GM12872 (cell line): Measurements from ENCODE around the gene MDM1.

ENCODE experiments used
- TF ChIP-seq, protein P1 (sequence below): IDR thresholded peaks from 3 replicates; pipeline ENCODE4 v1.5.1; 2011; ENCODE audit warnings: low read depth, mild to moderate bottlenecking, low read length, moderate library complexity; ENCODE audit not compliant: insufficient read depth

Gene MDM1

DNA sequence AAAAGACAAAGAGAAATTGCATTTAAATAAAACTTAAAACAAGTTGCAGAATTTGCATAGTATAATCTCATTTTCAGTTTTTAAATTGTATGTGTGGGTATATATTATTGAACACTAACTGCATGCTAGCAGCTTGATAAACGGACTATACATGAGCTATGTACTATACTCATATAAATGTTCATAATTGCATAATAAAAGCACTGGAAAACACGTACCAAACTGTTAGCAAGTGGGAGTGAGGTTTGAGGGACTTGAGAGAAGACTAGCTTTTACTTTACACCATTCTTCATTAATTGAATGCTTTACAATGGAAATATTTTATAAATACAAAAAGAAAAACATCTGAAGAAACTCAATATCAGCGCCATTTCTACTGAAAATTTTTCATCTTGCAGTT lies 32.2 kb upstream of the MDM1 start:
- TF ChIP-seq, protein P1, sequence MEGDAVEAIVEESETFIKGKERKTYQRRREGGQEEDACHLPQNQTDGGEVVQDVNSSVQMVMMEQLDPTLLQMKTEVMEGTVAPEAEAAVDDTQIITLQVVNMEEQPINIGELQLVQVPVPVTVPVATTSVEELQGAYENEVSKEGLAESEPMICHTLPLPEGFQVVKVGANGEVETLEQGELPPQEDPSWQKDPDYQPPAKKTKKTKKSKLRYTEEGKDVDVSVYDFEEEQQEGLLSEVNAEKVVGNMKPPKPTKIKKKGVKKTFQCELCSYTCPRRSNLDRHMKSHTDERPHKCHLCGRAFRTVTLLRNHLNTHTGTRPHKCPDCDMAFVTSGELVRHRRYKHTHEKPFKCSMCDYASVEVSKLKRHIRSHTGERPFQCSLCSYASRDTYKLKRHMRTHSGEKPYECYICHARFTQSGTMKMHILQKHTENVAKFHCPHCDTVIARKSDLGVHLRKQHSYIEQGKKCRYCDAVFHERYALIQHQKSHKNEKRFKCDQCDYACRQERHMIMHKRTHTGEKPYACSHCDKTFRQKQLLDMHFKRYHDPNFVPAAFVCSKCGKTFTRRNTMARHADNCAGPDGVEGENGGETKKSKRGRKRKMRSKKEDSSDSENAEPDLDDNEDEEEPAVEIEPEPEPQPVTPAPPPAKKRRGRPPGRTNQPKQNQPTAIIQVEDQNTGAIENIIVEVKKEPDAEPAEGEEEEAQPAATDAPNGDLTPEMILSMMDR: no peak

DNA sequence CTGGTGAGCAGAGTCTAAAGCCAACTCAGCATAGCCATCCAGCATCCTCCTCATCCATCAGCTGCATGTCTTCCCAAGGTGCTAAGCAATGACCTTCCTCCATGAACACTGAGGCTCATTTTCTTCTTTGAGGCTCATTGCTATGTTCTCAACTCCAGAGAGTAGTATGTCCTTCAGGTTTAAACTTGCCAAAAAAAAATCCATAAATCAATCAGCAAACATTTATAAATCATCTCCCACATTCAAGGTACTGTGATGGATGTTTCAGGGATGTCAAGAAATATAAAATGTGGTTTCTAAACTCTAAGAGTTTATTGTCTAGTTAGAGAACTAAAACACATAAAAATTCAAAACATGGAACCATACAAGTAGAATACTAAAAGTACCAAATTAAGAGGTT lies 29.8 kb upstream of the MDM1 start:
- TF ChIP-seq, protein P1: no peak

DNA sequence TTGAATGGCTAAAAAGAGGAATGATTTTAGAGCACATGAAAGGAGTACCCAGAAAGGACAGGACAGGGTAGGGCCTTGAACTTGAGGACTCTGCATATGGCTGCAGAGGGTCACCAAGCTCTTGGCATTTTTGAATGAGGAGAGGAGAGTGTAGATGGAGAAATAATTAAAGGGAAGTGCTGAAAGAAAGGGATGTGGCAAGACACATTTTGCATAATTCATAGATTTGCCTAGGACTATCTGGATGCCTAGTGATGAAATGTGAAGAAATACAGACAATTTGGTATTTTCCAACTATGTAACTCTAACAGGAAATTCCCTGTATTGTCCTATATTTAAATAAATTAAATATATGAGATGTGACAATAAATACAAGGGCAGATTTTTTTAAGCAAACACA lies 27.5 kb upstream of the MDM1 start:
- TF ChIP-seq, protein P1: no peak

DNA sequence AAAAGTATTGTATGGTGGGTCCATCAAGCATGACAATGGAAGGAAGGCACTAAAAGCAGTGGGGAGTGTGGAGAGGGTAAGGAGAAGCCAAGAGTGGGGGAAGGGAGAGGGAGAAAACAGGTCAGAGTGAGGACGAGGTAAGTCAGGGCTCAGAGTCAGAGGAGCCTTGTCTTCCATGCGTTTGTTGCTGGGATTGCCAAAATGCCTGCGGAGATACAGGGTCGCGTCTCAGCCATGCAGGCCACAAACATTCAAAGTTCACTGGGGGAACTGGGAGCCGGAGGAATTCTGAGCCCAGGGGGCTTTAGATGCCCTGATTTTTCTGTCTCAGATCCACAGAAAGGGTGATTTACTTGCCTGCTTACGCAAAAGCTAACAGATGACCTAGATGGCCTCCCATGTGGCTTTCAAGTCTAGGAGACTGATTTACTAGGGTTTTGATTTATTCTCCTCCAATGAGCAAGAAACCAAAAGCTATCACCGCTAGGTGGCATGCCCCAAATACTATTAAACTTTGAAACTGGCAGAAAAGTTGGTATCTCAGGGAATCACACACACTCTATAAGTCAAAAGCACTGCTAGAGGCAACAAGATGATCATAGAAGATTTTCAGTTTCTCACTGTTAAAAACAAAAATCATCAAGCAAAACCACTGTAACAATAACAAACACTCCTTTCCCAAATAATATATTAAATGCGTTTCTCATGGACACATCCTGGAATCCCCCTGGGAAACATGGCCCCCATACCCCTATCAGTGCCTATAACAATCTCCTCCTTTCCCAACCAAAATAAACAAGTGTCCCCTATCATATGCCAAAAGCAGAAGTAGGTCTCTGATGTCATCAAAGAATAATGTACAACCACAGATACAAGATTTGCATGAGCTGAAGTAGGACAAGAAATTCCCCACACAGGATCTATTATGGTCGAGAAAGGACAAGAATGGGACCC lies 26.6 kb upstream of the MDM1 start:
- TF ChIP-seq, protein P1: peak; percentile 65

DNA sequence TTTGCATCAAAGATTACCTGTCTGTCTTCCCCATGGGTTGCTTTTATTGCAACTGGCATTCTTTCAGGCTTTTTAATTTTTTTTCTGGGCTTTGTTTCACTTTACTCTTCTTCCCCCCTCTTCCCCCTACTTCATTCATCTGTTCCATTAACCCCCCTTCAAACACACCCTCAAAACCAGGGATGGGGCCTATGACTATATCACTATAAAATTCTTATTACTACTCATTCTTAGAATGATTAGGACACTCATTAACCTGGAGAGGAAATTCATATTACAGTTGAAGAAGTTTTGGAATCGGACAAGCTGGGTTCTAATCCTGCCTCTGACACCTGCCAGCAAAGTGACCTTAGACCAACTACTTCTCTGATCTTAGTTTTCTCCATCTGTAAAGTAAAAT lies 24.8 kb upstream of the MDM1 start:
- TF ChIP-seq, protein P1: no peak

DNA sequence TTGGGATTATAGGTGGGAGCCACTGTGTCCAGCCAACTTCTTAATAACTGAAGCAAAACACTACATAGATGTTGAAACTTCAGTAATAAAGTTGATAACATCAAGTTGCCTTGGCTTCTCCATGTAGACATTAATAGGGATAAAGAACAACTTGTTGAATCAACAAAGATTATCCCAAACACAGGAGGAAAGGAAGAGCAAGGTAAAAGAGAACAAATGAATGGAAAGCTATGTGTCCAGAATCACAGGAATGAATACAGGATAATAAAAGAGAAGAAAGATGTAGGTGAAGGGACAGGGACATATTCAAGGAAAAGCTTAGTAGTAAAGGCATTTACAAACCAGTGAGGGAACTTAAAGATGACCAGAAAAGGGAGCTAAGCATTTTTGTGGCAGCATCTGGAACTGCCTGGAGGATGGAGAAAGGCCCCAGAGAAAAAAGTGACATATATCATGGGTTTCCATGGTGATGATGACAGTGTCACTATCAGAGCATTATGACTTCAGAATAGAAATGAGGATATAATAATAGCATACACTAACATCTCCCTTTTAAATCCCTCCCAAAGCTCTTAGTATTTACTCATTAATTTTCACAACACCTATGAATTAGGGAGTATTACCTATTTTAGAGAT lies 24.0 kb upstream of the MDM1 start:
- TF ChIP-seq, protein P1: no peak

DNA sequence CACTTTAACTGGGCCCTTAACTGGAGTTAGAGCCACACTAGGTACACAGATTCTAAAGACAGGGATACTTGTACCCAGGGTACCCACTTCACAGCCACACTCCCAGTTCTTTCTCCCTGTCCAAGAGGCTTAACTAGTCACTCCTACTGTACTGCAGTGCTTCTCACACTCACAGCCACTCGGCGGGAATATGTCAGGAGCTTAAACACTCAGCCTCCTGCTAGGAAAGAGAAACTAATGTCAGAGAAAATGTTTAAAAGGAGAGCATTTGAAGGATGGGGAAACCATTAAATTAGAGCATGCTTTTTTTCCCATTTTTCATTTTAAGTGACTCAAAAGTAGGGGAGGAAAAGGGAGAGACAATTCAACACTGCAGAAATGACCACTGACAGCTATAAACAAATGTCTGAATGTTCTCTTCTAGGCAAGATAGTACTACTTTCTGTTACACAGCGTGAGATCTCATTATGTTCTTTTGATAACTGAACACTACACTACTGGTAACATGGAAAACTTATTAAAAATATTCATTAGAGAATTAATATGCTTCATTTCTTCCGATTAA lies 22.9 kb upstream of the MDM1 start:
- TF ChIP-seq, protein P1: no peak
